NCI-H2171 treated with DMSO at 0.1 percent for 48 hours (cell line): ENCODE results near the gene POLR2I.
"Not testable (repeated sequence)": the region's sequence is repeated elsewhere in the genome, so short reads cannot be mapped to it uniquely, and the experiment has no call there.

Source experiments
- DNase-seq: peaks from one replicate; lab custom pipeline; 2025; lab: John Stamatoyannopoulos, UW

POLR2I gene

GRCh38 chr19:36100476-36100875 is 14.2 kb downstream of the POLR2I start:
- no peak for DNase-seq

GRCh38 chr19:36099166-36099785 is 15.4 kb downstream of the POLR2I start:
- DNase-seq, result no peak

GRCh38 chr19:36097036-36097435 is 17.6 kb downstream of the POLR2I start:
- no peak for DNase-seq

- no peak for DNase-seq
Observed at GRCh38 chr19:36093687-36094086, 21.0 kb downstream of the POLR2I start.

- DNase-seq, result no peak
Observed at GRCh38 chr19:36093146-36093662, 21.5 kb downstream of the POLR2I start.

GRCh38 chr19:36092566-36092965 is 22.1 kb downstream of the POLR2I start:
- DNase-seq, result no peak

- DNase-seq, result no peak
Observed at GRCh38 chr19:36090910-36091695, 23.6 kb downstream of the POLR2I start.

GRCh38 chr19:36089847-36090246 is 24.8 kb downstream of the POLR2I start:
- no peak for DNase-seq

- DNase-seq, result no peak
Observed at GRCh38 chr19:36086326-36086725, 28.3 kb downstream of the POLR2I start.

GRCh38 chr19:36084231-36085009 is 30.3 kb downstream of the POLR2I start:
- no peak for DNase-seq

- DNase-seq, result no peak
Observed at GRCh38 chr19:36082916-36083315, 31.8 kb downstream of the POLR2I start.

- DNase-seq, result no peak
Observed at GRCh38 chr19:36081894-36082293, 32.8 kb downstream of the POLR2I start.

GRCh38 chr19:36081385-36081784 is 33.3 kb downstream of the POLR2I start:
- DNase-seq, result no peak

GRCh38 chr19:36079389-36079945 is 35.2 kb downstream of the POLR2I start:
- no peak for DNase-seq

- no peak for DNase-seq
Observed at GRCh38 chr19:36073121-36073876, 41.4 kb downstream of the POLR2I start.

GRCh38 chr19:36072081-36072480 is 42.6 kb downstream of the POLR2I start:
- DNase-seq, result no peak

GRCh38 chr19:36068810-36069499 is 45.7 kb downstream of the POLR2I start:
- not testable (repeated sequence) for DNase-seq

GRCh38 chr19:36067681-36068080 is 47.0 kb downstream of the POLR2I start:
- no peak for DNase-seq

GRCh38 chr19:36064826-36065225 is 49.8 kb downstream of the POLR2I start:
- no peak for DNase-seq
